ENCODE measurements around the gene RALGAPA2.
"Not testable (repeated sequence)": the region's sequence is repeated elsewhere in the genome, so short reads cannot be mapped to it uniquely, and the experiment has no call there.

Gene RALGAPA2

DNA sequence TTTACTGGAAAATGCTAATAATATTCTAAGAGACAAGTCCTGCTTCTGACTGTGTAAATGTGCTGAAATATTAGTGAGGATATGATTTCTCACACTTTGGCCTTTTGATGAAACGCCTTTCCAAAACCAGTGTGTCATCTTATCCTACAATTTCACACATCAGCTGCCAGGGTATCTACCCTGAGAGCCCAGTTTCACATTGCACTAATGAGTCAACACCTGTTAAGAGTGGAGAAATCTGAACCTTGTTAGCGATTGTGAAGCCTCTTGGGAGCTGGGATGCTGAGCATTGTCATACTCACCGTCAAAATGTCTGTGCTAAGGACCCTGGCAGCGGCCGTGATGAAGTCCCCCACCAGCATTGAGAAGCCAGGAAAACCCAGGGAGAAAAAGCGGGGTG lies 166.0 kb downstream of the RALGAPA2 start:
- H3K27ac ChIP-seq (ENCODE audit: low read depth, low read length): no peak overlapping the region
- no peaks in the 10 kb centered on the region for H3K9me3 ChIP-seq (ENCODE audit: control insufficient read depth, insufficient read depth, low read depth, low read length)
- no peaks in the 10 kb centered on the region for H3K4me1 ChIP-seq (ENCODE audit: control insufficient read depth, insufficient read depth, low read length)
- H3K9ac ChIP-seq (ENCODE audit: low read length): no peak overlapping the region
- no peaks in the 10 kb centered on the region for H3K36me3 ChIP-seq (ENCODE audit: control insufficient read depth, insufficient read depth, low read length)
- no peaks in the 10 kb centered on the region for H3K27me3 ChIP-seq (ENCODE audit: control insufficient read depth, insufficient read depth, low read length)
- H3K4me3 ChIP-seq (ENCODE audit: low read depth, low read length): no peak overlapping the region

DNA sequence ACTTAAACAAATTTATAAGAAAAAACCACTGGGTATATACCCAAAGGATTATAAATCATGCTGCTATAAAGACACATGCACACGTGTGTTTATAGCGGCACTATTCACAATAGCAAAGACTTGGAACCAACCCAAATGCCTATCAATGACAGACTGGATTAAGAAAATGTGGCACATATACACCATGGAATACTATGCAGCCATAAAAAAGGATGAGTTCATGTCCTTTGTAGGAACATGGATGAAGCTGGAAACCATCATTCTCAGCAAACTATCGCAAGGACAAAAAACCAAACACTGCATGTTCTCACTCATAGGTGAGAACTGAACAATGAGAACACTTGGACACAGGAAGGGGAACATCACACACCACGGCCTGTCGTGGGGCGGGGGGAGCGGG lies 169.1 kb downstream of the RALGAPA2 start:
- not testable (repeated sequence) for H3K9ac ChIP-seq (ENCODE audit: low read length); H3K36me3 ChIP-seq (ENCODE audit: control insufficient read depth, insufficient read depth, low read length); H3K27me3 ChIP-seq (ENCODE audit: control insufficient read depth, insufficient read depth, low read length)

DNA sequence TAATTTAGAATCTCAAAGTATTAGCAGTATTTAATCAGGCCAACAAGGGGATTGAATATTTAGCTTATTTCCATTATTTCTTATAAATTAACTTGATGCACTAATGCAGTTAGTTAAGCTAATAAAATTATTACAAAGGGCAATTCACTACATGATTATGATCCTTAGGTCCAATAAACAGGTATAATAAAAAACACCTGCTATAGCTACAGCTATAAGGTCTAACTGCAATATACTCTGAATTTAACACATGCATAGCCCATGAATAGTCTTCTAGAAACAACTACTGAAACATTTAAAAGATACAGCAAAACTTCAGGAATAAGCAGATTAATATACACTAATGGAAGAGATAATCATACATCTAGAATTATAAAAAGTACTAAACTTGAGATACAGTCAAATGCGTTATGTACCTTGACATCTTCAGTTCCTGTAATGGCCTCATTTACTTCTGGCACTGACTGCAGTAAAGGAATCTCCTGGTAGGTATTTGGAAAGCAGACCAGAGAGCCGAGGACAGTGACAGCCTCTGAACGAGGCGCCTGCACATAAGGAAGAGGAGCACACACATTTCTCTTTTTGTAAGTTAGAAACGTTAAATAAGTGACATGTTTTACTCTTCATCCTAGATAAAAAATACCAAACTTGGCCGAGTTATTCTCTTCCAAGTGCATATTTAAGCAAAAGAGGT lies 176.1 kb downstream of the RALGAPA2 start:
- Histone ChIP-seq H3K27ac (ENCODE audit: low read depth, low read length) (no peak overlapping the region), H3K36me3 (ENCODE audit: control insufficient read depth, insufficient read depth, low read length) (no peaks in the 10 kb centered on the region), H3K9ac (ENCODE audit: low read length) (no peak overlapping the region), H3K9me3 (ENCODE audit: control insufficient read depth, insufficient read depth, low read depth, low read length) (no peaks in the 10 kb centered on the region), H3K4me3 (ENCODE audit: low read depth, low read length) (no peak overlapping the region), H3K4me1 (ENCODE audit: control insufficient read depth, insufficient read depth, low read length) (peaks cover 2% of the 10 kb centered on the region; the same call in 1 of the 2 replicates), H3K27me3 (ENCODE audit: control insufficient read depth, insufficient read depth, low read length) (no peaks in the 10 kb centered on the region)

More for the DNA sequence above, 169.1 kb downstream of the RALGAPA2 start:
- H3K9me3 ChIP-seq (ENCODE audit: control insufficient read depth, insufficient read depth, low read depth, low read length); H3K4me1 ChIP-seq (ENCODE audit: control insufficient read depth, insufficient read depth, low read length); H3K27ac ChIP-seq (ENCODE audit: low read depth, low read length); H3K4me3 ChIP-seq (ENCODE audit: low read depth, low read length): not testable (repeated sequence)

- Histone ChIP-seq H3K9me3 (ENCODE audit: control insufficient read depth, insufficient read depth, low read depth, low read length) (no peaks in the 10 kb centered on the region), H3K27ac (ENCODE audit: low read depth, low read length) (no peak overlapping the region), H3K36me3 (ENCODE audit: control insufficient read depth, insufficient read depth, low read length) (no peaks in the 10 kb centered on the region), H3K27me3 (ENCODE audit: control insufficient read depth, insufficient read depth, low read length) (no peaks in the 10 kb centered on the region), H3K9ac (ENCODE audit: low read length) (no peak overlapping the region), H3K4me3 (ENCODE audit: low read depth, low read length) (no peak overlapping the region), H3K4me1 (ENCODE audit: control insufficient read depth, insufficient read depth, low read length) (peaks cover 8% of the 10 kb centered on the region)
These were observed 177.4 kb downstream of the RALGAPA2 start for GRCh38 chr20:20535051-20535450.

GRCh38 chr20:20531283-20531682 lies 181.2 kb downstream of the RALGAPA2 start:
- Histone ChIP-seq H3K4me3 (ENCODE audit: low read depth, low read length) (no peak overlapping the region), H3K27ac (ENCODE audit: low read depth, low read length) (no peak overlapping the region), H3K27me3 (ENCODE audit: control insufficient read depth, insufficient read depth, low read length) (no peaks in the 10 kb centered on the region), H3K4me1 (ENCODE audit: control insufficient read depth, insufficient read depth, low read length) (peaks cover 8% of the 10 kb centered on the region), H3K9ac (ENCODE audit: low read length) (no peak overlapping the region), H3K36me3 (ENCODE audit: control insufficient read depth, insufficient read depth, low read length) (no peaks in the 10 kb centered on the region), H3K9me3 (ENCODE audit: control insufficient read depth, insufficient read depth, low read depth, low read length) (no peaks in the 10 kb centered on the region)

DNA sequence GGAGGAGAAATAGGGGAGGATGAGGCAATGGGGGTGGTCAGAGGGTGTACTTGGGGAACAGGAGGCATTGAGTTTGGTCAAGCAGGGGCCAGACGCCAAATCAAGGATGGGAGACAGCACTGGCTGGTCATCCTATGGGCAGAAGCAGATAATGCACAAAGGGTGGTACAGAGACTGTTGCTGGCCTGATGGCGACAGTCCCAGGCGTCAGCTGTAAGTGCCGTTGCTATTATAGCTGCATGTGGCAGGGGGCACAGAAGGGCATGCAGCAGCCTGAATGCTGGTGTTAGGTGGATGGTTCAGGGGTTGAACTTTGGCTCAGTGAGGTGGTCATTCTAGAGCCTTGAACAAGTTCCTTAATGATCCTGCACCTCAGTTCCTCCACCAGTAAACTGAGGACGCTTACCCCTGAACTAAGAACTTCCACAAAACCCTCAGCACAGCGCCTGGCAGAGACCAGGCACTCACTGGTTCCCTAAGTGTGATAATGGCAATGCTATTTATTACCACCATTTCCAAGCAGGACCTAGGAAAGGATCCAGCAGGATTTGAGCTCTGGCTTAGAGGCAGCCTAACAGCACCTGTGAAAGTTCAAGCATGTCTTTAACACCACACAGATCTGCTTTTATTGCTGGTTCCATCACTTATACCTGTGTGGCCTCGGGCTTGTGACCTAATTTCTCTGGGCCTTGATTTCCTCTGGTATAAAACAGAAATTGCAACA lies 181.9 kb downstream of the RALGAPA2 start:
- Histone ChIP-seq H3K4me1 (ENCODE audit: control insufficient read depth, insufficient read depth, low read length) (peaks cover 8% of the 10 kb centered on the region), H3K27ac (ENCODE audit: low read depth, low read length) (no peak overlapping the region), H3K9ac (ENCODE audit: low read length) (no peak overlapping the region), H3K27me3 (ENCODE audit: control insufficient read depth, insufficient read depth, low read length) (no peaks in the 10 kb centered on the region), H3K9me3 (ENCODE audit: control insufficient read depth, insufficient read depth, low read depth, low read length) (no peaks in the 10 kb centered on the region), H3K36me3 (ENCODE audit: control insufficient read depth, insufficient read depth, low read length) (0 out of 2 replicates have a peak, but pooled peaks cover under 1% of the 10 kb centered on the region), H3K4me3 (ENCODE audit: low read depth, low read length) (no peak overlapping the region)

DNA sequence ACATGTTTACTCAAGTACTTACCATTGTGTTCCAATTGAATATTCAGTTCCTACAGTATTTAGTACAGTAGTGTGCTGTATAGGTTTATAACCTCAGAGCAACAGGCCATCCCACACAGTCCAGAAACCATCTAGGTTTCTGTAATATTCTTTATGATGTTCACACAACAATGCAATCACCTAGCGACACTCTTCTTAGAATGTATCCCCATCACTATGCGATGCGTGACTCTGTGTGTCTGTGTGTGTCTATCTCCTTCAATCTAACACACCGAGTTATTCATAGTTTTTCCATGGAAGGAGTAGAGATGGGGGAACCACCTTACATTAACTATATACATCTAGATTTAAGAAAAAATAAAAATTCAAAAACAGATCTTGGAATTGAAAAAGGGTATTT lies 182.8 kb downstream of the RALGAPA2 start:
- Histone ChIP-seq H3K27me3 (ENCODE audit: control insufficient read depth, insufficient read depth, low read length) (no peaks in the 10 kb centered on the region), H3K36me3 (ENCODE audit: control insufficient read depth, insufficient read depth, low read length) (0 out of 2 replicates have a peak, but pooled peaks cover 2% of the 10 kb centered on the region), H3K9ac (ENCODE audit: low read length) (no peak overlapping the region), H3K27ac (ENCODE audit: low read depth, low read length) (no peak overlapping the region), H3K4me3 (ENCODE audit: low read depth, low read length) (no peak overlapping the region), H3K4me1 (ENCODE audit: control insufficient read depth, insufficient read depth, low read length) (peaks cover 8% of the 10 kb centered on the region), H3K9me3 (ENCODE audit: control insufficient read depth, insufficient read depth, low read depth, low read length) (no peaks in the 10 kb centered on the region)

- Histone ChIP-seq H3K9ac (ENCODE audit: low read length) (no peak overlapping the region), H3K4me1 (ENCODE audit: control insufficient read depth, insufficient read depth, low read length) (peaks cover 8% of the 10 kb centered on the region), H3K36me3 (ENCODE audit: control insufficient read depth, insufficient read depth, low read length) (0 out of 2 replicates have a peak, but pooled peaks cover 4% of the 10 kb centered on the region), H3K27me3 (ENCODE audit: control insufficient read depth, insufficient read depth, low read length) (no peaks in the 10 kb centered on the region), H3K27ac (ENCODE audit: low read depth, low read length) (no peak overlapping the region), H3K4me3 (ENCODE audit: low read depth, low read length) (no peak overlapping the region), H3K9me3 (ENCODE audit: control insufficient read depth, insufficient read depth, low read depth, low read length) (no peaks in the 10 kb centered on the region)
These were observed 183.6 kb downstream of the RALGAPA2 start for GRCh38 chr20:20528861-20529260.

- H3K27ac ChIP-seq (ENCODE audit: low read depth, low read length): no peak overlapping the region
- H3K4me1 ChIP-seq (ENCODE audit: control insufficient read depth, insufficient read depth, low read length): peaks cover 8% of the 10 kb centered on the region
- H3K9ac ChIP-seq (ENCODE audit: low read length): no peak overlapping the region
- no peaks in the 10 kb centered on the region for H3K9me3 ChIP-seq (ENCODE audit: control insufficient read depth, insufficient read depth, low read depth, low read length)
- 0 out of 2 replicates have a peak, but pooled peaks cover 4% of the 10 kb centered on the region for H3K36me3 ChIP-seq (ENCODE audit: control insufficient read depth, insufficient read depth, low read length)
- no peaks in the 10 kb centered on the region for H3K27me3 ChIP-seq (ENCODE audit: control insufficient read depth, insufficient read depth, low read length)
- H3K4me3 ChIP-seq (ENCODE audit: low read depth, low read length): no peak overlapping the region
These were observed 184.8 kb downstream of the RALGAPA2 start for GRCh38 chr20:20527661-20528060.

DNA sequence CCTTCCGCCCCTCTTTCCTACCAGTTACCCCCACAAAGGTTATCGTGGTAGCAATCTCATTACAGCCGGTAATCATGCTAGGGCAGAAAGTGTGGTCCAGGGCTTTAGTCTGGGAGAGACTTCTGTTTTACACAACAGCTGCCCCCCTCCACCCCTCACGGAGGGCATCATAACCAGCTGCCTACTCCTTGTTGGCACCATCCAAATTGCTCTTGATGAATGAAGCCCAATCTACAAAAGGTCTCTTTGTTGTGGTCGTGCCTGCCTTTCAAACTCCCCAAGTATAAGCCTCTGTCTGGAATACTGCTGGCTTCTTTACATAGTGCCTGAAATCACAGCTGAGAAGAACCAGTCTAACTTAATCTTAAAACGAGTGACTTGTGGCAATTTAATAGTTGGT lies 186.7 kb downstream of the RALGAPA2 start:
- no peaks in the 10 kb centered on the region for H3K9me3 ChIP-seq (ENCODE audit: control insufficient read depth, insufficient read depth, low read depth, low read length)
- H3K36me3 ChIP-seq (ENCODE audit: control insufficient read depth, insufficient read depth, low read length): peaks cover 7% of the 10 kb centered on the region; the same call in 1 of the 2 replicates
- H3K27ac ChIP-seq (ENCODE audit: low read depth, low read length): no peak overlapping the region
- H3K4me3 ChIP-seq (ENCODE audit: low read depth, low read length): no peak overlapping the region
- H3K9ac ChIP-seq (ENCODE audit: low read length): no peak overlapping the region
- H3K4me1 ChIP-seq (ENCODE audit: control insufficient read depth, insufficient read depth, low read length): peaks cover under 1% of the 10 kb centered on the region; the same call in 1 of the 2 replicates
- H3K27me3 ChIP-seq (ENCODE audit: control insufficient read depth, insufficient read depth, low read length): no peaks in the 10 kb centered on the region

- Histone ChIP-seq H3K4me3 (ENCODE audit: low read depth, low read length) (no peak overlapping the region), H3K9ac (ENCODE audit: low read length) (no peak overlapping the region), H3K9me3 (ENCODE audit: control insufficient read depth, insufficient read depth, low read depth, low read length) (no peaks in the 10 kb centered on the region), H3K4me1 (ENCODE audit: control insufficient read depth, insufficient read depth, low read length) (no peaks in the 10 kb centered on the region), H3K27me3 (ENCODE audit: control insufficient read depth, insufficient read depth, low read length) (no peaks in the 10 kb centered on the region), H3K36me3 (ENCODE audit: control insufficient read depth, insufficient read depth, low read length) (peaks cover 7% of the 10 kb centered on the region; the same call in 1 of the 2 replicates), H3K27ac (ENCODE audit: low read depth, low read length) (no peak overlapping the region)
These were observed 187.2 kb downstream of the RALGAPA2 start for GRCh38 chr20:20525214-20525613.
